H1 (cell line): Measurements from ENCODE around the gene SH2D4B.

Experiments
- CHD2 ChIP-seq: IDR thresholded peaks from 2 replicates; pipeline ENCODE4 v1.6.1; 2012; ENCODE audit warnings: low read length, improper control_type of control experiment
- CTCF ChIP-seq, 3 experiments: IDR thresholded peaks; 1 replicate in 2 of 3; 2 replicates in 1 of 3; pipeline versions ENCODE4 v1.5.1 to v1.6.1; 2011; ENCODE audit warnings: low read length in 3 of 3, mild to moderate bottlenecking in 3 of 3, inconsistent platforms in 2 of 3, low read depth in 1 of 3, moderate library complexity in 1 of 3; ENCODE audit not compliant: insufficient read depth in 1 of 3; ENCODE audit errors: control extremely low read depth in 1 of 3
- POLR2A ChIP-seq, 2 experiments: IDR thresholded peaks; 1 replicate in 1 of 2; 2 replicates in 1 of 2; pipeline ENCODE4 v1.6.1; 2011; ENCODE audit warnings: low read depth in 2 of 2, low read length in 2 of 2, mild to moderate bottlenecking in 2 of 2; ENCODE audit errors: control extremely low read depth in 1 of 2
- POLR2AphosphoS5 ChIP-seq: IDR thresholded peaks from 2 replicates; pipeline ENCODE4 v1.6.1; 2011; ENCODE audit warnings: low read depth, low read length
- SUZ12 ChIP-seq: fragments of 200-600 bp; sonication (generic); IDR thresholded peaks from 2 replicates; pipeline ENCODE4 v1.6.1; 2012; ENCODE audit warnings: mild to moderate bottlenecking, inconsistent platforms, low read length, moderate library complexity, mixed read lengths
- ZNF274 ChIP-seq: IDR thresholded peaks from 2 replicates; pipeline ENCODE4 v1.7.0; 2012; ENCODE audit warnings: low read length, borderline replicate concordance; ENCODE audit errors: extremely low read depth

GRCh38 chr10:80588546-80588945, 50.8 kb downstream of the SH2D4B start:
- TF ChIP-seq ZNF274 (no peak), POLR2A (IDR thresholded peaks at IDR 0.05; ENCODE audit: control extremely low read depth in 1 of 2, low read depth in 2 of 2, low read length in 2 of 2) (no peak), POLR2AphosphoS5 (no peak), SUZ12 (no peak), CHD2 (no peak), CTCF (IDR thresholded peaks at IDR 0.05; ENCODE audit: control extremely low read depth in 1 of 3, insufficient read depth in 1 of 3, low read depth in 1 of 3, low read length in 3 of 3) (no peak)
